ENCODE measurements around the gene CLOCK. TPM values are rescaled to one million over a fixed set of nuclear protein-coding genes. Genes with fewer than 3 reads are reported as not detected.
"Not testable (repeated sequence)": the region's sequence is repeated elsewhere in the genome, so short reads cannot be mapped to it uniquely, and the experiment has no call there.

The CLOCK gene, protein sequence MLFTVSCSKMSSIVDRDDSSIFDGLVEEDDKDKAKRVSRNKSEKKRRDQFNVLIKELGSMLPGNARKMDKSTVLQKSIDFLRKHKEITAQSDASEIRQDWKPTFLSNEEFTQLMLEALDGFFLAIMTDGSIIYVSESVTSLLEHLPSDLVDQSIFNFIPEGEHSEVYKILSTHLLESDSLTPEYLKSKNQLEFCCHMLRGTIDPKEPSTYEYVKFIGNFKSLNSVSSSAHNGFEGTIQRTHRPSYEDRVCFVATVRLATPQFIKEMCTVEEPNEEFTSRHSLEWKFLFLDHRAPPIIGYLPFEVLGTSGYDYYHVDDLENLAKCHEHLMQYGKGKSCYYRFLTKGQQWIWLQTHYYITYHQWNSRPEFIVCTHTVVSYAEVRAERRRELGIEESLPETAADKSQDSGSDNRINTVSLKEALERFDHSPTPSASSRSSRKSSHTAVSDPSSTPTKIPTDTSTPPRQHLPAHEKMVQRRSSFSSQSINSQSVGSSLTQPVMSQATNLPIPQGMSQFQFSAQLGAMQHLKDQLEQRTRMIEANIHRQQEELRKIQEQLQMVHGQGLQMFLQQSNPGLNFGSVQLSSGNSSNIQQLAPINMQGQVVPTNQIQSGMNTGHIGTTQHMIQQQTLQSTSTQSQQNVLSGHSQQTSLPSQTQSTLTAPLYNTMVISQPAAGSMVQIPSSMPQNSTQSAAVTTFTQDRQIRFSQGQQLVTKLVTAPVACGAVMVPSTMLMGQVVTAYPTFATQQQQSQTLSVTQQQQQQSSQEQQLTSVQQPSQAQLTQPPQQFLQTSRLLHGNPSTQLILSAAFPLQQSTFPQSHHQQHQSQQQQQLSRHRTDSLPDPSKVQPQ
- 10 to 100 TPM; 21.2 to 23.6 (median 22.1) TPM for polyA plus RNA-seq (ENCODE audit: insufficient read length in 4 of 4)

DNA sequence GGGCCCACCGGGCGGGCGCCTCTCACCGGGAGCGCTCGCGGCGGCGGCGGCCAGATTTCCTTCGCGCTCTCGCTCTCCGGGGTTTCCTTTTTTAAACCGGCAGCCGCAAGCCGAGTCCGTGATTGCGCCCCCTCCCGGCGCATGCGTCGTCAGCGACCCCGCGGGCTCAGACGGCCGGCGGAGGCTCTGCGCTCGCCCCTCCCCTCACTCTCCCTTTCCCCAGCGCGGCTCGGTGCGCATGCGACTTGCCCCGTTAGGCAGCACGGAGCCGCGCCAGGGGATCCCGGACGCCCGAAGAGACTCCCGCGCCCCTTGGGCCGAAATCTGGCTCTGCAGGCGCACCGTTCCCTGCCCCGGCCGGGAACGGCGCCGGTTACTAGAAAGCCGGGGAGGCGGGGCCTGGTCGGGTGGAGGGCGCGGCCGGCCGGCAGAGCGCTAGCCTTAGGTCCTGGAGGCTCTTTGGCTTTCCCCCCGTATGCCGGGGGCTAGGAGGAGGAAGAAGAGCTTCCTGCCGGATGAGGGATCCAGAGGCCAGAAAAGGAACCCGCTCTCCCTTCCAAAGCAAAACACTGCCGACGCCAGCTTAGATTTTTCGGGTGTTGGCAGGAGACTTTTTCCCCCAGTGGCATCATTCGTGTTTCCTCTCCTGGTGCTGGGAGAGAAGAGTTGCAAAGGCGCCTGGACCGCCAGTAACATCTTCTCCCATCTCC, at the start of gene CLOCK:
Gene CLOCK (minus strand): TSS at position 154 of the 710 bp plus-strand sequence. CDS start 64,124 bp downstream, outside the sequence.
- peak; percentile 74 to 78 (median 76) for DNase-seq (ENCODE audit: low read depth in 4 of 4, low spot score in 3 of 4)

DNA sequence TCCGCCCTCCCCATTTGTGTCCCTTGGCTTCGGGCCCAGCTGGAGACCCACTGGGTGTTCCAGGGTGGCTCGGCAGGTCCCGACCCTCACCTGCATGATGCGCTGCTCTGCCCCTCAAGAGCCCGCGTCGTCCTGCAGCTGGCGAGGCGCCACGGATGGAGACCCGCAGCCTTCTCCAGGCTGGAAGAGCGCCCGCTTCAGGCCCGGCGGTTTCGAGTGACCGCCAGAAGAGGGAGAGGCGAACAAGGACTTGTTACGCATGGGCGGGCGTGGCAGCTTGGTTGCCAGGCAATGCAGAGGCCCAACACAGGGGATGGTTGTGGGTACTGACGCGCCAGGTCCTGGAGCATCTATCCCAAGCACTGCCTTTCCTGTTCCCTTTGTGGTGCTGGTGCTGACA, 45.3 kb upstream of the CLOCK start, which contains the start of gene PDCL2:
Gene PDCL2 (minus strand): TSS at position 232 of the 400 bp plus-strand sequence. CDS start 136 bp downstream, at position 96.
- no peak for DNase-seq (ENCODE audit: low read depth in 4 of 4, low spot score in 3 of 4)

DNA sequence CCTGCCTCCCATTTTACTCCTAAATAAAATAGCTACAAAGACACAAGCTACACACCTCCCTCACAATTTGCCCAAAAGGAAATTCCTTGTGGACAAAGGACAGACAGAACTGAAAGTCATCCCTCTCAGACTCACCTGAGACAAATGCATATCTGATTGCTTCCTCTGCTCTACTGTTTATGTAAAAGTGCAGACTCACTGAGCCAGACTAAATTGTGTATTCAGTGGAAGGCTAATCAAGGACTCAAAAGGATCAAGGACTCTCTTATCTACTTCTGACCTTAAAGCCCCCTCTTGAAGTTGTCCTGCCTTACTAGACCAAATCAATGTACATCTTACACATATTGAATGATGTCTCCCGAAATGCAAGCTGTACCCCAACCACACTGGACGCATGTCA, 41.5 kb upstream of the CLOCK start:
- no peak for DNase-seq (ENCODE audit: low read depth in 4 of 4, low spot score in 3 of 4)

DNA sequence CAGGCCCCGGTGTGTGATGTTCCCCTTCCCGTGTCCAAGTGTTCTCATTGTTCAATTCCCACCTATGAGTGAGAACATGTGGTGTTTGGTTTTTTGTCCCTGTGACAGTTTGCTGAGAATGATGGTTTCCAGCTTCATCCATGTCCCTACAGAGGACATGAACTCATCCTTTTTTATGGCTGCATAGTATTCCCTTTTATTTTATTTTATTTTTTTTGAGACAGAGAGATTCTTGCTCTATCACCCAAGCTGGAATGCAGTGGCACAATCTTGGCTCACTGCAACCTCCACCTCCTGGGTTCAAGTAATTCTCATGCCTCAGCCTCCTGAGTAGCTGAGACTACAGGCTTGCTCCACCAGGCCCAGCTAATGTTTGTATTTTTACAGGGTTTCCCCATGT, 36.1 kb upstream of the CLOCK start:
- not testable (repeated sequence) for DNase-seq (ENCODE audit: low read depth in 4 of 4, low spot score in 3 of 4)

DNA sequence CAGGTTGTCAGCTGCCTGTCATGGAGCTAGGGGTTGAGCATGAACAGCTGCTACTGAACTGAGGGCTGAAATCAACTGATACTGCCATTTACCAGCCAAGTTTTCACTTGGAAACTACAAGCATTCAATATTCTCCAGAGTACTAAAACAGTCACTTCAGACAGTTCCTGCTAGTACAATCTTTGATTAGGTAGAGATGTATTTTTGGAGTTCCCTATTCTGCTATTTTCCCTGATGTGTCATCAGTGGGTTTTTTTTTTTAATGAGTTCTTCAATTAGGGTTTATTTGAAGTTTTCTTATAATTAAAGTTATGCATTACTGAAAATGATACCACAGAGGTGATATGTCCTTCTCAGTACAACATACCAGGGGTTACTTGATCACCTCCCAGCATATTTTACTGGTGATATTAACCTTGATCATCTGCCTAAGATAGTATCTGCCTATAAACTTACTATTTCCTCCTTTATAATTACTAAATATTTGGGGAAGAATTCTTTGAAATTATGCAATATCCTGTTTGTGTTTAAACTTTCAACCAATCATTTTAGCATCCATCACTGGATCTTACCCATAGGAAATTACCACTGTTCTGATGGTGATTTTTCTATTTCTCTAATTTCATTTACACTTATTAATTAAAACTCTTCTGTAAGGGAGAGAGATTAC, 31.8 kb upstream of the CLOCK start:
- no peak for DNase-seq (ENCODE audit: low read depth in 4 of 4, low spot score in 3 of 4)

DNA sequence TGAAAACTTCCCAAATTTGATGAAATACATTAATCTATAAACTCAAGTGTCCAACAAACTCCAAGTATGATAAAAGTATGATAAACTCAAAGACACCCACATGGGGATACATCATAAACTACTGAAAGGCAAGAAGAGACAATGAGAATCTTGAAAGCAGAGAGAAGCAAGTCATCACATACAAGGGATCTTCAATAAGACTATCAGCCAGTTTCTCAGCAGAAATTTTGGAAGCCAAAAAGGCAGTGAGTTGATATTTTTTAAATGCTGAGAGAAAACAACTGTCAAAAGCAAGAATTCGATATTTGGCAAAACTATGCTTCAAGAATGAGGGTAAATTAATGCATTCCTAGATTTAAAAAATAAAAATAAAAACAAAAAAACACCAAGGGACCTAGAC, 28.8 kb upstream of the CLOCK start:
- no peak for DNase-seq (ENCODE audit: low read depth in 4 of 4, low spot score in 3 of 4)

DNA sequence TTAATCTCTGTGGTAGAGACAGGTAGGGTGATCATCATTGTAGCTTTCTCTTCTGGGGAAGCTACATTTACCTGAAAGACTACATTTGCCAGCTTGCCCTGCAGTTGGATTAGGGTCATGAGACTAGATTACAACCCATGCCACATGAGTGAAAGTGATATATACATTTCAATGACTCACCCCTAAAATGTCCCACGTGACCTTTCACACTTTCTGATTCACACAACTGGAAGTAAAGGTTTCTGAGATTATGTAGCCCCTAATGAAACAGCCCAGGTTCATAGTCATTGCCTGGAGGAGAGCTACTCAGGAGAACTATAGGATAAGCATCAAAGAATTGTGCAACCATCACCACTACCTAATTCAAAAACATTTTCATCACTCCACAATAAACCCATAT, 27.5 kb upstream of the CLOCK start:
- DNase-seq (ENCODE audit: low read depth in 4 of 4, low spot score in 3 of 4): no peak

DNA sequence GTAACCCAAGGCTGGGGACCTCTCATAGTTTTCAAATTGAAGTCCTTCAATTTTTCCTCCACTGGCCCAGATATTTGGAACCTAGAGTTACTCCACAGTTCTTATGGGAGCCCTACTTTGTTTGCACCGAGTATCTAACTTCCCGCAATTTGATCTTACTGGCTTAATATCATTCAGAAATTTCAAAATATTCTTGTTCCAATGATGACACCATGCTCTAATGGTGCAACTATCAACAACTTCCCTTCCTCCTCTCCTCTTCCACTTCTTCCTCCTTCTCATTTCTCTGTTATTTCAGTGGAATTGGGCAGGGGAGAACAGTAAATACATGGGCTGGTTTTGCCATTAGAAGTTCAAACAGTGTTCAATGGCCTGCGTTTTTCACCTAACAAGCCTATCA, 25.1 kb upstream of the CLOCK start:
- DNase-seq (ENCODE audit: low read depth in 4 of 4, low spot score in 3 of 4): no peak

DNA sequence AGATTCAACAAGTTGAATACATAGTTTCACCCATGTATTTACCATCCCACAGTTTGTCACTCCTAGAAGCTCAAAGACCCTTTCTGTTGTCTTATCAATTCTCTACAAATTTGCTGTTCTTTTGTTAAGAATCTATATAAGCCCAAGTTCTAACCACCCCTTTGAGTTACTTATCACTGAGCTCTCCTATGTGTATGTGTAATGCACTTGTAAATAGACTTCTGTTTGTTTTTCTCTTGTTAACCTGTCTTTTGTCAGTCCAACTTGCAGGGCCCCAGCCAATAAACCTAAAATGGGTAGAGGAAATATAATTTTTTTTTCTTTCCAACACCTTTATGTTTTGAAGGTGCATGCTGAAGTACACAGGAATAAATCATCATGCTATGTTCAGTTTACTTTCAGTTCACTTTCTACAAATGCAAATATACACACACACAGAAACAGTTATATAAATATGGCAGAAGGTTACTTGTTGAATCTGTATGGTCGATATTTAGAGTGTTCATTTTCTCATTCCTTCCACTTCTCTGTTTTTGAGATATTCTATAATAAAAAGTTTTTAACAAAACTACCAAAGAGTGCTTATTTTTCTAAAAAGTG, 22.3 kb upstream of the CLOCK start:
- DNase-seq (ENCODE audit: low read depth in 4 of 4, low spot score in 3 of 4): no peak

DNA sequence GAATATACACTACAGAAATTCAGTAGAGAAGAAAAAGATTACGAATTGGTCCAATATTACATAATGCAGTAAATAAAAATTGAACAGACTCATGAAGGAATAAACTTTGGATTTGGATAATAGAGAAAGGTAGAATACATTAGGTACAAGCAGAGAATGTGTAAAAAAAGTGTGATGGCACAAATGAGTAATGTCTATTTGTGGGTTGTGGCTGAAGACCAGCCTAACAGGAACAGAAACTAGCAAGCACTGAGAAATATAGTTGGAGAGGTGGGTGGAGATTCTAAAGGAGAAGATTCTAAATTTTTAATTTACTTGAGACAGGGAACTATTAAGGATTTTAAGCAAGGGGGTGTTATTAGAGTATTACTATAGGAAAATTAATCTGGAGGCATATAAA, 15.2 kb upstream of the CLOCK start:
- no peak for DNase-seq (ENCODE audit: low read depth in 4 of 4, low spot score in 3 of 4)

DNA sequence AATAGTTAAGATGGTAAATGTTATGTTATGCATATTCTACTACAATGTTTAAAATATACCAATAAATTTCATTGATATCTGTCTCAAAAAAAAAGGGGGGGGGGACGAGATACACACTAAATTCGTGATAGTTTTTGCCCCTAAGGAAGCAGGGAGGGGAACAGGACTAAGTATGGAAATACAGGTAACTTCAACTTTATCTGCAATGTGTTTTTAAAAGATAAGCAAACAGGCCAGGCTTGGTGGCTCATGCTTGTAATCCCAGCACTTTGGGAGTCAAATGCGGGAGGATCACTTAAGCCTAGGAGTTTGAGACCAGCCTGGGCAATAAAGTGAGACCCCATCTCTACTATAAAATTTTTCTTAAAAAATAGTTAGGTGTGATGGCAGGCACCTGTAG, 13.4 kb upstream of the CLOCK start:
- DNase-seq (ENCODE audit: low read depth in 4 of 4, low spot score in 3 of 4): no peak

DNA sequence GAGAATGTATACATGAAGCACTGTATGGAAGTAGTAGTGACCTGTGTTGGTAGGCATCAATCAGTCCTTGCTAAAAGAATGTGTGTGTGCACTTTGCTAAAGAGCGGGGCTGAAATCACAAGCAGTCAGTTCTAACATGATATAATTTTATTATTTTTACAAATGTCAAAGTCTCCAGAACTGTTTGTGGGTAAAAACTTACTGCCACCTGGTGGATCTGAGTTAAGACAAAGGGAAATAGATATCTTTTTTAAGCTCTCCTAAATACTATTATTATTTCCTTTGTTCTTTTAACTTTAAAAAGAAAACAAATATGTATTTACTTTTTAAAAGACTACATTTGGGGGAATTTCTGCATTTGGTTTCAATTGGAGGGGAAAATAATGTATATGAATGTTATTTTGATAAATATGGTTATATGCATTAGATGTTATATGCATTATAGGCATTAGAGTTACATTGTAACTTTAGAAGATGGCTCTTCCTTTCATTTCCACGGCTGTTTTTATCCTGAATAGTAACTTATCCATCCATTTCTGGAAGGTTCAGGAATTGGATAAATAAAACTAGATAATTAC, 7.8 kb upstream of the CLOCK start:
- DNase-seq (ENCODE audit: low read depth in 4 of 4, low spot score in 3 of 4): no peak

DNA sequence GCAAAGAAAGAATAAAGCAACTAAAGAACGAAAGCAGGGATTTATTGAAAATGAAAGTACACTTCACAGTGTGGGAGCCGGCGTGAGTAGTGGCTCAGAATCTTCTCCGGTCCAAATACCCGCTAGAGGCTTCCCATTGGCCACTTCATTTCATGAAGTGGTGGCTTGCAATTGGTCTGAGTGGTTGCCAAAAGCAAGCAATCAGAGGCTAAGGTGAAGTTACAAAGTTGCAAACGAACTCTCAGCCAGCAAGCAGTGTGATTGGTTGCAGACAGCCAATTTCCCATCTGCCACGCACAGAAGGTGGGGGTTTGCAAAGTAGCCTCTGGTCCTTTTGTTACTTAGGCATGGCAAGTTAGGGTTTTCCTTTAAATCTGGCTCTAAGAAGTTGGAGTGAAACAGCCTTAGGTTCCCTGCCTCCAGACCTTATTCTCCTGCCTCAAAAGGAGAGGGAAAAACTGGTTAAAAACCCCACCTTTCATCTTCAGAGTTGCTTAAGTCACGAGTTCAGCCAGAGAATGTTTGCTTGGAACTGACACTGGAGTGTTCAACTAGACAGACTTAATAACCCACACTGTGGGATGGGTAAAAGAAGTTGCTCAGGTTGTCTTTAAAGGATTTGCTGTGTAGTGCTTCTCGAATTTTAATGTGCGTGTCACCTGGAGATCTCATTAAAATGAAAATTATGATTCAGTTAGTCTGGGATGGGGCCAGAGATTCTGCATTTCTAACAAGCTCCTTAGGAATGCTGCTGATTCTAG, 6.9 kb upstream of the CLOCK start:
- no peak for DNase-seq (ENCODE audit: low read depth in 4 of 4, low spot score in 3 of 4)

DNA sequence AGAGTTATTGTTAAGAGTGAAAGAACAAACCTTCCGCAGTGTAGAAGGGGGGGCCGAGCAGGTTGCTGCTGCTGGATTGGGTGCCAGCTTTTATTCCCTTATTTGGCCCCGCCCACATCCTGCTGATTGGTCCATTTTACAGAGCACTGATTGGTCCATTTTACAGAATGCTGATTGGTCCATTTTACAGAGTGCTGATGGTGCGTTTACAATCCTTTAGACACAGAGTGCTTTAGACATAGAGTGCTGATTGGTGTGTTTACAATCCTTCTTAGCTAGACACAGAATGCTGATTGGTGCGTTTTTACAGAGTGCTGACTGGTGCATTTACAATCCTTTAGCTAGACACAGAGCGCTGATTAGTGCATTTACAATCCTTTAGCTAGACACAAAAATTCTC, 5.3 kb upstream of the CLOCK start:
- not testable (repeated sequence) for DNase-seq (ENCODE audit: low read depth in 4 of 4, low spot score in 3 of 4)

DNA sequence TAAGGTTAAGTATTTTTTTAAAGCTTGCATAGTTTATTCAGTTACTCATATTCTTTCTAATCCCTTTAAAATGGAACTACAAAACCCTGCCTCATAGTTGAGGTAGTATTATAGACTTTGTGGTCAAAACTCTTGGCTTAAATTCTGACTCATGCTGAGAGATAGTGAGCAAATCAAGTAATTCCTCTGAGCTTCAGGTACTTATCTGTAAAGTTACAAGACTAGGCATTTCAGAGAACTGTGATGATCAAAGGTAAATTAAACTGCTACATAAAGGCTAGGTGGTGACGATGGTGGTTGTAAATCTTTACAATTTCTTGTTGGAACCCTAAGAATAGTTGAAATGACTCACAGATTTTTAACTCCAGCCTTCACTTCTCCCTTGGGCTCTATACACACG, 3.2 kb upstream of the CLOCK start:
- no peak for DNase-seq (ENCODE audit: low read depth in 4 of 4, low spot score in 3 of 4)

DNA sequence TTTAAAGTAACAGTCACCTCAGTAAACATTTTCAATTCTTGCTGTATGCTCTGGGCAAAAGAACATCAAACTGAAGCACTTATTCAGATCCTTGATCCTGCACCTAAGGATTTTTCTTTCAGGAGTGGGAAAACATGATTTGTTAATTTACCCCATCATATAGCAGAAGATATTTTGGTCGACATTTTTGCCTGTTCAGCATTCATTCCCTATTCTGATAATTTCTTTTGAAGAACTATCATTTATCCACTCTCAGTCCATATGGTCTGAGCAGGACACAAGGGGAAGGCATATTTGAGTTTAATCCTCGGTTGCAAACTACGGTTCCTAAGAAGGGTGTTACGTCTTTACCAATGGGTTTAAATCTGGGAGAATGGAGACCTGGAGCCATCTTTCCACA, 1.2 kb upstream of the CLOCK start:
- DNase-seq (ENCODE audit: low read depth in 4 of 4, low spot score in 3 of 4): no peak

DNA sequence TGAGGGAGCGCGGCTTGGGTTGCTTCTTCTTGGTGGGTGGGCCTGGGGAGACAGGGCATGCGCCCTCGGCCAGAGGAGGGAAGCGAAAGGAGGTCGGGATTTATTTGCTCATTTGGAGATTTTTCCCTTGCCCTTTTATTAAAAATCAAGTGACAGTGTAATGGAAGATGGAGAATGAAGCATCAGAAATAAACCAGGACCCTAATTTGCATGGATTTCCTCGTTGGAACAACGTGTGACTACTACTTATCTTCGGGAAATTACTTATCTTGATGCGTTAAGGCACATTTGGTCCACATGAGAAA, 709 bp upstream of the CLOCK start:
- peak in 1 of 4 donors; percentile 47 for DNase-seq (ENCODE audit: low read depth in 4 of 4, low spot score in 3 of 4)

DNA sequence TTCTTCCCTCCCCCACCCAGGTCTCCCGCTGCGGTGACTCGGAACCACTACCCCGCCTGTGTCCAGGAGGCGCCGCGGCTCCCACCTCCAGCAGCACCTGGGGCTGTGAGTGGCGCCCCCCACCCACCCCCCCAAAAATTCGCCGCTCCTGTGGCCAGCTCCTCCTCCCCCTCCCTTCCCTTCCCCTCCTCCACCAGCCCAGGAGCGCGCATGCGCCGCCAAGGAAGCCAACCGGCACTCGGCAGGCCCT, 278 bp downstream of the CLOCK start:
- no peak for DNase-seq (ENCODE audit: low read depth in 4 of 4, low spot score in 3 of 4)
